K562 (cell line): ENCODE data around the gene BCO2. TPM values are rescaled to one million over a fixed set of nuclear protein-coding genes. Genes with fewer than 3 reads are reported as not detected.

Source experiments
- ATF7 ChIP-seq: fragments of 450-650 bp; IDR thresholded peaks from 2 replicates; pipeline ENCODE4 v1.7.1; 2014; ENCODE audit warnings: mild to moderate bottlenecking, moderate library complexity
- HDAC1 ChIP-seq, 2 experiments: fragments of 450-650 bp; IDR thresholded peaks; 2 replicates each; pipeline ENCODE4 v1.6.1; 2016 to 2017; ENCODE audit warnings: inconsistent platforms in 1 of 2, mild to moderate bottlenecking in 1 of 2, moderate library complexity in 1 of 2
- KLF13 ChIP-seq: fragments of 450-650 bp; IDR thresholded peaks from 2 replicates; pipeline ENCODE4 v1.6.1; 2016; ENCODE audit warnings: missing genetic modification characterization, low read depth, mild to moderate bottlenecking, missing compliant biosample characterization, moderate library complexity, borderline replicate concordance
- L3MBTL2 ChIP-seq: fragments of 450-650 bp; IDR thresholded peaks from 2 replicates; pipeline ENCODE4 v1.6.1; 2016; ENCODE audit warnings: mild to moderate bottlenecking, moderate library complexity
- MEIS2 ChIP-seq: fragments of 450-650 bp; IDR thresholded peaks from 2 replicates; pipeline ENCODE4 v1.6.1; 2014; ENCODE audit warnings: mild to moderate bottlenecking; ENCODE audit not compliant: partially characterized antibody
- MIER1 ChIP-seq: fragments of 450-650 bp; IDR thresholded peaks from 2 replicates; pipeline ENCODE4 v1.6.1; 2016; ENCODE audit warnings: antibody characterized with exemption, mild to moderate bottlenecking, low read depth
- MTA1 ChIP-seq: fragments of 450-650 bp; IDR thresholded peaks from 2 replicates; pipeline ENCODE4 v1.6.1; 2017; ENCODE audit warnings: borderline replicate concordance
- MTA3 ChIP-seq: fragments of 450-650 bp; formaldehyde crosslinking; IDR thresholded peaks from 2 replicates; pipeline ENCODE4 v1.6.1; 2017; ENCODE audit warnings: mild to moderate bottlenecking, borderline replicate concordance
- POLR2AphosphoS5 ChIP-seq: IDR thresholded peaks from 2 replicates; pipeline ENCODE4 v1.6.1; 2011; ENCODE audit warnings: mild to moderate bottlenecking, low read depth, low read length, moderate library complexity; ENCODE audit not compliant: control insufficient read depth, insufficient read depth
- RUNX1 ChIP-seq: sonication (generic); IDR thresholded peaks from 2 replicates; pipeline ENCODE4 v1.6.1; 2016; ENCODE audit warnings: antibody characterized with exemption, low read depth
- TAF1 ChIP-seq: IDR thresholded peaks from 2 replicates; pipeline ENCODE4 v1.6.1; 2011; ENCODE audit warnings: mild to moderate bottlenecking, low read length, moderate library complexity; ENCODE audit not compliant: insufficient read depth, control insufficient read depth, severe bottlenecking; ENCODE audit errors: extremely low read depth
- TEAD1 ChIP-seq, 2 experiments: fragments of 450-650 bp in 1 of 2; sonication (generic) in 1 of 2; formaldehyde crosslinking; IDR thresholded peaks; 2 replicates each; pipeline versions ENCODE4 v1.4.0 to v1.8.0; 2020 to 2022; ENCODE audit warnings: mild to moderate bottlenecking in 2 of 2, missing genetic modification reagents in 1 of 2
- XRCC3 ChIP-seq: fragments of 450-650 bp; IDR thresholded peaks from 2 replicates; pipeline ENCODE4 v1.6.1; 2017; ENCODE audit warnings: mild to moderate bottlenecking, moderate library complexity
- polyA plus RNA-seq, 8 experiments: library from polyadenylated mRNA; depleted of rRNA in 4 of 8; stranded (reverse) in 5 of 8; unstranded in 3 of 8; fragments of >200 nt; fragmentation: Nextera tagmentation in 2 of 8; fragmentation: Illumina TruSeq in 1 of 8; extraction: Ambion mirVana in 2 of 8; extraction: Trizol in 1 of 8; gene quantifications; 2 replicates each; pipeline versions ENCODE4 v1.2.1 to v1.2.3, GENCODE V29; 2011 to 2014; ENCODE audit warnings: inconsistent platforms in 1 of 8, missing spikeins in 1 of 8
- total RNA-seq, 7 experiments: library from RNA; depleted of rRNA in 6 of 7; stranded (reverse); fragments of >200 nt in 6 of 7; fragmentation: Illumina TruSeq in 2 of 7; extraction: Trizol in 2 of 7; gene quantifications; 2 replicates each; pipeline versions ENCODE4 v1.2.1 to v1.2.3, GENCODE V29; 2011 to 2021; ENCODE audit warnings: low replicate concordance in 1 of 7
- TF ChIP-seq, protein P1 (sequence below), 2 experiments: fragments of 450-650 bp; IDR thresholded peaks; 2 replicates each; pipeline ENCODE4 v1.6.1; 2018; ENCODE audit warnings: mild to moderate bottlenecking in 2 of 2, low read depth in 1 of 2; ENCODE audit not compliant: partially characterized antibody in 2 of 2
- TF ChIP-seq, protein P2 (sequence below): sonication (generic); formaldehyde crosslinking; IDR thresholded peaks from 2 replicates; pipeline ENCODE4 v1.8.1; 2023; ENCODE audit warnings: mild to moderate bottlenecking, missing genetic modification reagents
- TF ChIP-seq, protein P3 (sequence below): fragments of 250-450 bp; sonication (Bioruptor Pico); IDR thresholded peaks from 2 replicates; pipeline ENCODE4 v1.8.0; 2021; ENCODE audit warnings: moderate library complexity, mild to moderate bottlenecking, inconsistent platforms
- TF ChIP-seq, protein P4 (sequence below): fragments of 250-450 bp; sonication (Bioruptor Pico); IDR thresholded peaks from 2 replicates; pipeline ENCODE4 v1.8.0; 2021; ENCODE audit warnings: borderline replicate concordance, mild to moderate bottlenecking, moderate library complexity; ENCODE audit not compliant: poor library complexity, severe bottlenecking

The BCO2 gene
- total and polyA plus RNA-seq, 9 of the 15 experiments (the other 6 are each of a cell fraction or from before 2014, with no cell fraction given), result 0.21 to 1.0 (median 0.47) TPM; not detected in 1

DNA sequence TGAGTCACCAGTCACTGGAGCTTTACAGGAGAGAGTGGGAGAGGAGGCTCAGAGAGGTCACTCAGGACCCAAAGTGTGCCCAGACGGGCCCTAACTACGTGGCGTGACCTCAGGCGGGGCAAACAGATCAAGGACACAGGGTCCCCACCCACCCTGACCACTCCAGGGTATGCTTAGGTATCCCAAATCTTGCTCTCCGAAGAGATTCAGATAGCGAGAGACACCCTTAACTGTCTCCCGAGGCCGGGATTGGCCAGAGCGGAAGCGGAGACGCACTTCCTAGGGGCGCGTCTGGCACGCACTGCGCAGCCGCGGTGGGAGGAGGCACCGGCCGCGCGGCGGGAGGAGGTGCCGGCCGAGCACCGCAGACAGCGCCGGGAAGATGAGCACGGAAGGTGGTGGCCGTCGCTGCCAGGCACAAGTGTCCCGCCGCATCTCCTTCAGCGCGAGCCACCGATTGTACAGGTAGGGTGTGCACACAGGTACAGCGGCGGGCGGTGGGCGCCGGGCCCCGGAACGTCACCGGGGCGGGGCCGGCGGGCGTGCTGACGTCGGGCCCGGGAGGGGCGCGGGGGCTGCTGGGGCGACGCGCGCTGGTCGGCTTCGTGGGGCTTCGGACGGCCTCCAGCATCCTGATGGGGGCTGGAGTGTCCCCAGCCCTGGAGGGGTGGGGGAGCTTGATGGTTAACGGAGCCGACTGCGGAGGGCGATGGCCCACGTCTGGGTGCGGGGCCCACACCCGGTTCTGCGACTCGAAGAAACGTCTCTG lies 50.9 kb downstream of the BCO2 start, which contains the start of gene PTS (continued):
- TF ChIP-seq MTA1 (no peak), ATF7 (peak; percentile 88), L3MBTL2 (peak; percentile 77), MEIS2 (peak; percentile 64), RUNX1 (no peak; the same call in 1 of the 2 replicates), TAF1 (peak; percentile 60), MIER1 (no peak), KLF13 (tag) (no peak), POLR2AphosphoS5 (peak; percentile 69), MTA3 (peak; percentile 66; the same call in 1 of the 2 replicates), XRCC3 (no peak), HDAC1 (IDR thresholded peaks at IDR 0.05) (peak in 1 of 2 experiments; percentile 26; a peak in 1 of 4 replicates), TEAD1 (CRISPR knock-in tag; IDR thresholded peaks at IDR 0.05) (0 out of 4 replicates have a peak, but pooled peaks of 1 of the 2 experiments have one; percentile 46)
- TF ChIP-seq, protein P1, sequence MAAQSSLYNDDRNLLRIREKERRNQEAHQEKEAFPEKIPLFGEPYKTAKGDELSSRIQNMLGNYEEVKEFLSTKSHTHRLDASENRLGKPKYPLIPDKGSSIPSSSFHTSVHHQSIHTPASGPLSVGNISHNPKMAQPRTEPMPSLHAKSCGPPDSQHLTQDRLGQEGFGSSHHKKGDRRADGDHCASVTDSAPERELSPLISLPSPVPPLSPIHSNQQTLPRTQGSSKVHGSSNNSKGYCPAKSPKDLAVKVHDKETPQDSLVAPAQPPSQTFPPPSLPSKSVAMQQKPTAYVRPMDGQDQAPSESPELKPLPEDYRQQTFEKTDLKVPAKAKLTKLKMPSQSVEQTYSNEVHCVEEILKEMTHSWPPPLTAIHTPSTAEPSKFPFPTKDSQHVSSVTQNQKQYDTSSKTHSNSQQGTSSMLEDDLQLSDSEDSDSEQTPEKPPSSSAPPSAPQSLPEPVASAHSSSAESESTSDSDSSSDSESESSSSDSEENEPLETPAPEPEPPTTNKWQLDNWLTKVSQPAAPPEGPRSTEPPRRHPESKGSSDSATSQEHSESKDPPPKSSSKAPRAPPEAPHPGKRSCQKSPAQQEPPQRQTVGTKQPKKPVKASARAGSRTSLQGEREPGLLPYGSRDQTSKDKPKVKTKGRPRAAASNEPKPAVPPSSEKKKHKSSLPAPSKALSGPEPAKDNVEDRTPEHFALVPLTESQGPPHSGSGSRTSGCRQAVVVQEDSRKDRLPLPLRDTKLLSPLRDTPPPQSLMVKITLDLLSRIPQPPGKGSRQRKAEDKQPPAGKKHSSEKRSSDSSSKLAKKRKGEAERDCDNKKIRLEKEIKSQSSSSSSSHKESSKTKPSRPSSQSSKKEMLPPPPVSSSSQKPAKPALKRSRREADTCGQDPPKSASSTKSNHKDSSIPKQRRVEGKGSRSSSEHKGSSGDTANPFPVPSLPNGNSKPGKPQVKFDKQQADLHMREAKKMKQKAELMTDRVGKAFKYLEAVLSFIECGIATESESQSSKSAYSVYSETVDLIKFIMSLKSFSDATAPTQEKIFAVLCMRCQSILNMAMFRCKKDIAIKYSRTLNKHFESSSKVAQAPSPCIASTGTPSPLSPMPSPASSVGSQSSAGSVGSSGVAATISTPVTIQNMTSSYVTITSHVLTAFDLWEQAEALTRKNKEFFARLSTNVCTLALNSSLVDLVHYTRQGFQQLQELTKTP (IDR thresholded peaks at IDR 0.05; ENCODE audit: low read depth in 1 of 2, partially characterized antibody in 2 of 2), result no peak
- TF ChIP-seq, protein P2, sequence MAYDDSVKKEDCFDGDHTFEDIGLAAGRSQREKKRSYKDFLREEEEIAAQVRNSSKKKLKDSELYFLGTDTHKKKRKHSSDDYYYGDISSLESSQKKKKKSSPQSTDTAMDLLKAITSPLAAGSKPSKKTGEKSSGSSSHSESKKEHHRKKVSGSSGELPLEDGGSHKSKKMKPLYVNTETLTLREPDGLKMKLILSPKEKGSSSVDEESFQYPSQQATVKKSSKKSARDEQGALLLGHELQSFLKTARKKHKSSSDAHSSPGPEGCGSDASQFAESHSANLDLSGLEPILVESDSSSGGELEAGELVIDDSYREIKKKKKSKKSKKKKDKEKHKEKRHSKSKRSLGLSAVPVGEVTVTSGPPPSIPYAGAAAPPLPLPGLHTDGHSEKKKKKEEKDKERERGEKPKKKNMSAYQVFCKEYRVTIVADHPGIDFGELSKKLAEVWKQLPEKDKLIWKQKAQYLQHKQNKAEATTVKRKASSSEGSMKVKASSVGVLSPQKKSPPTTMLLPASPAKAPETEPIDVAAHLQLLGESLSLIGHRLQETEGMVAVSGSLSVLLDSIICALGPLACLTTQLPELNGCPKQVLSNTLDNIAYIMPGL (CRISPR knock-in tag), result peak; percentile 66; the same call in 1 of the 2 replicates
- TF ChIP-seq, protein P3, sequence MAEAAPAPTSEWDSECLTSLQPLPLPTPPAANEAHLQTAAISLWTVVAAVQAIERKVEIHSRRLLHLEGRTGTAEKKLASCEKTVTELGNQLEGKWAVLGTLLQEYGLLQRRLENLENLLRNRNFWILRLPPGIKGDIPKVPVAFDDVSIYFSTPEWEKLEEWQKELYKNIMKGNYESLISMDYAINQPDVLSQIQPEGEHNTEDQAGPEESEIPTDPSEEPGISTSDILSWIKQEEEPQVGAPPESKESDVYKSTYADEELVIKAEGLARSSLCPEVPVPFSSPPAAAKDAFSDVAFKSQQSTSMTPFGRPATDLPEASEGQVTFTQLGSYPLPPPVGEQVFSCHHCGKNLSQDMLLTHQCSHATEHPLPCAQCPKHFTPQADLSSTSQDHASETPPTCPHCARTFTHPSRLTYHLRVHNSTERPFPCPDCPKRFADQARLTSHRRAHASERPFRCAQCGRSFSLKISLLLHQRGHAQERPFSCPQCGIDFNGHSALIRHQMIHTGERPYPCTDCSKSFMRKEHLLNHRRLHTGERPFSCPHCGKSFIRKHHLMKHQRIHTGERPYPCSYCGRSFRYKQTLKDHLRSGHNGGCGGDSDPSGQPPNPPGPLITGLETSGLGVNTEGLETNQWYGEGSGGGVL (CRISPR knock-in tag), result no peak
- TF ChIP-seq, protein P4, sequence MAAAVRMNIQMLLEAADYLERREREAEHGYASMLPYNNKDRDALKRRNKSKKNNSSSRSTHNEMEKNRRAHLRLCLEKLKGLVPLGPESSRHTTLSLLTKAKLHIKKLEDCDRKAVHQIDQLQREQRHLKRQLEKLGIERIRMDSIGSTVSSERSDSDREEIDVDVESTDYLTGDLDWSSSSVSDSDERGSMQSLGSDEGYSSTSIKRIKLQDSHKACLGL, result no peak
